Measurements from ENCODE around the gene AUTS2. TPM values are rescaled to one million over a fixed set of nuclear protein-coding genes. Genes with fewer than 3 reads are reported as not detected.

The AUTS2 gene
- total RNA-seq, 1 donor from 2014 or later, result 5.2 TPM

DNA sequence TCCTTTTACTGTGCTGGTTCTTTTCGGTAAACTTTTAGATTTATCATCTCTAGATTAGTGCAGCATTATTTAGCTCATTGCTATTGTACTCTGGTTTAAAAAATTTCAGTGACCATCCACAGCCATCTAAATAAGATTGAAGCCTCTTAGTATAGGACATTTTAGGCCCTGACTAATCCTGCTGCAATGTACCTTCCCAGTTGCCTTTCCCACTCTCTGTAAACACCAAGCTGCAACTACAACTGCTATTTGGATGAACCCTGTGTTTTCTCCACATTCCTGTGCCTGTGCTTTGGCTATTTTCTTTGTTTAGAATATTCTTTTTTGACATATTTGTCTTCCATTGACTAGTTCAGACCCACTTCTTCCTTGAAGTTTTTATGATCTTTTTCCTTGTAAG, 314.6 kb downstream of the AUTS2 start:
- intact Hi-C loops (cut with DNase I), result no loop called here
- ATAC-seq (ENCODE audit: poor library complexity), result no peak

DNA sequence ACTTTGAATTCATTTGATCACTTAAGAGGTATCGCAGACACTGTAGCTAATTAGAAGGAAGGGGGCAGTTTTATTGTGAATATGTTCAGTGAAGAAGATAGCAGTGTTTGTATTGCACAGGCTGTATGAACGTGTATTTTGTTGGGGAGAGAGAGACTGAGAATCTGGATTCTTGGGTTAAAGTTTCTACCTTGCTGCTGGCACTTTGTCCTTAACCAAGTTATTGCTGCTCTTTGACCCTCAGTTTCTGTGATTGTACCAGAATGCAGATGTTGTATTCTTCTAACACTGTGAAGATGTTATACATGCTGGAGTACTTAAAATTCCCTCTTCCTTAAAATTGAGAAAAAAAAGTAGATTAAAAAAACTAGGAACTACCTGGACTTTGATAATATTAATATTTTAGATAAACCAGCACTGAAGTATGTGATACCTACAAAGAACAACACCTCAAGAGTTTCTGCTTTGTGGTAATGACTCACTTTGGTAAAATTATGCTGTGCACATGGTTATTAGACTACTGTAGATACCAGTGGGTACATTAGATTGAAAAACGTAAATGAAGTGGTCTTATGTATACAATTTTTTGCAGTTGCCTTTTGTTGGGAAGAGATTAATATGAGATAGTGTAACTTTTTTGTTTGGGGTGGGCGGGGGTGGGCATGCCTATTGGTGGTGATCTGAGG, 321.3 kb downstream of the AUTS2 start:
- DNase-seq (no peak), ATAC-seq (ENCODE audit: poor library complexity) (no peak)
- intact Hi-C loops (cut with DNase I), result no loop called here

More for the DNA sequence above, 314.6 kb downstream of the AUTS2 start:
- DNase-seq, result no peak

DNA sequence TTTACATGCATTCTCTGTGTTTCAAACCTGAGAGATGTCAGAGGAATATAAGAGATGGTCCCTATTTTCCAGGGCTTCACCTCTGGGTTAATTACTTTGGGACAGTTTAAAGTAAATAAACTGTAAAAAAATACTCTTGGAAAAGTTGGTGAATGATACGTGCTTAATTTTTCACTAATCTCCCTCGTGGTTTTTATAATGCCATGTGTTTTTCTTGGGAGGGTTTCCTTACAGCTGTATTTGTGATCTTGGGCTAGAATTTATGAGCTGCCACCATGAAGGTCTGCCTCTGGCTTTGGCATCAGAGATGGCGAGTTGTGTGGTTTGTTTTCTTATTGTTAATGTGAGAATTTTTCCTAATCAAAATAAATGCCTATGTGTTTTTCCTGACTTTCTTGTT, 322.5 kb downstream of the AUTS2 start:
- DNase-seq (no peak), ATAC-seq (ENCODE audit: poor library complexity) (no peak)
- intact Hi-C loops (cut with DNase I), result no loop called here

DNA sequence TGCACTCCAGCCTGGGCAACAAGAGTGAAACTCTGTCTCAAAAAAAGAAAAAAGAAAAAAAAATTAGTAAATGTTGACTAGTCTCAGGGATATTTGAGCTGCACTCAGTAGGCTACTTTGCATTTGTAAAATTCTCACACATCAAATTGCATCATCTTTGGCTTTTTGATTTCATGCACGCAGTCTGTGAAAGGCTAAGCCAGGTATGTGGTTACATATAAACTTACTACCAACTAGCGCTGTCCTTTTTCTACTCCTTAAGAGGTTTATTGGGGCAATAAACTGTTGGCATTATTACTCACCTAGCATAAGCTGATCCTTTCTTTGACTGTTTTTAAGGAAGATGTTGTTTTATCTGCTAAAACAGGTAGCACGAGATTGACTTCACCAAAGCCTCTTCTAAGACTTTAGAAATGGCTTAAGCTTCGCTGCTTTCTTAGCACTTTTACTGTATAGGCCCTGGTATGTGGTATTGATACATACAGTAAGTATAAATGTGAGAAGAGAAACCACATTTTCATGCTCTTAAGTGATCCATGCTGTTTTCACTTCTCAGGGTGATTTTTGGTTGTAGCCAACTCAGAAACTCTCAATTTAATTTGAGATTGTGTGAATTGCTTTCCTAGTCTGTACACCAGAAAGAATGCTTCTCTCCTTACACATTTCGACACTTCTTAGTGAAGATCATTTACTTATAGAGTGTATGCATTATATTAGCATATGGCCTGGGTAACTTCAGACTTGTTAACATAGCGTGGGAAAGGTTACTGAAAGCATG, 323.9 kb downstream of the AUTS2 start:
- ATAC-seq (ENCODE audit: poor library complexity) (no peak), DNase-seq (no peak)
- intact Hi-C loops (cut with DNase I), result no loop called here

DNA sequence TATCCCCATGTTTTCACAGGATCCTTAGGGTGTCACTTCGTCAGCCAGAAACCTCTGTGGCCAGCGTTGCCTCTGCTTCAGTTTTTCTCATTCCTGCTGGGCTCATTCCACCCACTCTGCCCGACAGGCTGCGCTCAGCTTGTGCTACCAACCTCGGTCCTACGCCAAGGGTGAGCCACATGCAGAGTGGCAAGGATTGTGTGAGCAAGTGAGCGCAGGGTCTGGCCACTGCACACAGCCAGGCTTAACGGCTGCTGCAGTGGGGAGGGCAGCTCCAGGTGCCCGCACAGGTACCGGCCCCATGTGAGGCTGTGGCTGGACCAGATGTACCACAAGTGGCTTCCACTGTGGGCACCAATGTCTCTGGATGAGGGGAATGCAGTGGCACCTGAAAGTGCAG, 329.2 kb downstream of the AUTS2 start:
- intact Hi-C loops (cut with DNase I), result no loop called here
- DNase-seq, result no peak
- ATAC-seq (ENCODE audit: poor library complexity), result no peak

DNA sequence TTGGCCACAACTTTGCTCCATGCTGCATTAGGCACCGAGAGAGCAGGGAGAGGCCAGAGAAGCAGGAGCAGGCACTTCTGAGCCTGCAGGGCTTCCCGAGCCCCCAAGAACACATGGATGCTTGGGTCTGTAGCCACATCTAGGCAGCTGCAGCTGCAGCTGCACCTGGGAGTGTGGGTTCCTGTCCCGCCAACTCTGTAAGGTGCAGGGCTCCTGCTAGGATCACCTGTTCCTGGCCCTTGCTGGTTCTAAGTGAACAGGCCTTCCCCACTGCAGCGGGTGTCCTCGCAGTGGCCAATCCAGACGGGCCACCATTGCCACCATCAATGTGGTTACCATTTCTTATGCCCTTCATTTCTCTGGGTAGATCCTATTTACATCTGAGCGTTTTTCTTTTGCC, 330.3 kb downstream of the AUTS2 start:
- ATAC-seq (ENCODE audit: poor library complexity) (no peak), DNase-seq (no peak)
- intact Hi-C loops (cut with DNase I), result no loop called here

DNA sequence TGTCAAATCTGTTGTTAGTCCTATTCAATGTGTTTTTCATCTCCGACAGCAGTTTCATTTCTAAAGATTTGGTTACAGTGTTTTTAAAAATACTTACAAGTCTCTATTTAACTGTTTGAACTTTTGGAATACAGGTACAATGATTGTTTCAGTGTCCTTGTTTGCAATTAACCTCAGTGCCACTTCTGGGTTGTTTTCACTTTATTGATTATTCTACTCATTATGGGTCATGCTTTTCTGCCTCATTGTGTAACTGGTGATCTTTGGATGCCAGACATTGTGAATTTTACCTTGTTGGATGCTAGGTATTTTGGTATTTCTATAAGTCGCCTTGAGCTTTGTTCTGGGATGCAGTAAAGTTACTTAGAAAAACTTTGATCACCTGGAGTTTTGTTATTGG, 331.3 kb downstream of the AUTS2 start:
- no peak for ATAC-seq (ENCODE audit: poor library complexity)
- intact Hi-C loops (cut with DNase I), result loop anchor here (10.0 kb wide), 1 partner anchor 765 kb away; no protein-coding TSS in a partner anchor
- DNase-seq, result no peak

DNA sequence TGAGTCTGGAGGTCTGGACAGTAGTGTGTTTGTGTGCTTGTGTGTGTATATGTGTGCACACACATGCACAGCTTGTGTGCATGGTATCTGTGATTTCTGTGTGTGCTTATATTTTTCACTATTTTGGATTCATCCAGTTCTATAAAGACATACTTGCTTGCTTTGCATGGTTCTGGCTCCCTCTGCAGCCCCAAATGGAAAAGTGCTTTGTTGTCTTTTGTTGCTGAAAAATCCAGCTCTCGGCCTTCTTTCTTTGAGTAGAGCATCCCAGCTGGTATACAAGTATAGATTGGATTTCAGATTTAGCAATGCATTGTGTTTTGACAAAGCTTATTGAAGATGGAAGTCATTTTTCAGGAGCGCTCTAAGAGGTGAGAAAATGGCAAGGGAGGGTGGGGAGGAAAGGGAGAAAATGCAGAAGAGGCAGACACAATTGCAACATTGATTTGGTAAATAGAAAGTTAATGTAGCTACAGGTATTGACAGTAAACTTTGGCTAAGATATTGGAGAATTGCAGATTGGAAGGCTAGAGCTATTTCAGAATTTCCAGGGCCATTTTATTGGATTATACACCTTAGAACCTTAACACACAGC, 333.9 kb downstream of the AUTS2 start:
- intact Hi-C loops (cut with DNase I), result loop anchor here (10.0 kb wide), 1 partner anchor 763 kb away; no protein-coding TSS in a partner anchor
- ATAC-seq (ENCODE audit: poor library complexity), result peak; percentile 73
- no peak for DNase-seq

DNA sequence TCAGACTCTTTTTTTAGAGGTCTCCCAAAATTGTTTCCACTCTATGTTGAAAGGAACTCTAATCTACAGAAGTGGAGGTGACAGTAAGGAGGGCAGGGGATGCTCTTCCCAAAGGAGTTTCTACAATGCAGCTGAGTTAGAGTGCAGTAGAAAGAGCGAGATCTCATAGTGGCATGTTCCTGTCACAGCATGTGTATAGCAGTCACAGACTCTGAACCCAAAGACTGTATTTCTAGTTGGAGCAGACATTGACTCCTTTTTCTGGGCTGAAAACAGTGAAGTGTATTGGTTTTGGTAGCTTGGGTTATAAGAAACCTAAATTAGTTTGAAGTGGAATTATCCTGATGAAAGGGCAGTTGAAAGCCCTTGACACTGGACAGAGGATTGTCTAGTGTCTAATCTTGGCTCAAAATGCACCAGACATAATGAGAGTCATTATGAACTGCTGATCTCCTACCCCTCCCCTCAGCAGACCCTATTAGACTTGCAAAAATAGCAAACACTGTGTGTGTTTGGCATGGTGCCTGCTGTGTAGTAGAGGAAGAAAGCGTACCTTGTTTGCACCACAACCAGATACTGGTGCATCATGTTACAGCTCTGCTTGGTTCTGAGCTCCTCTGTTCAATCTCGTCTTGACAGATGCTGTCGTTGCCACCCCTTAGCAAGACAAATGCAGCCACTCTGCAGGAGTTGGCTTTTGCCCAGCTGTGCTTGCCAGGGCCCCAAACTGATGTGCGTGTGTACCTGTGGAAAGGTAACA, 336.0 kb downstream of the AUTS2 start:
- intact Hi-C loops (cut with DNase I), result loop anchor here (10.0 kb wide), 1 partner anchor 760 kb away; no protein-coding TSS in a partner anchor

DNA sequence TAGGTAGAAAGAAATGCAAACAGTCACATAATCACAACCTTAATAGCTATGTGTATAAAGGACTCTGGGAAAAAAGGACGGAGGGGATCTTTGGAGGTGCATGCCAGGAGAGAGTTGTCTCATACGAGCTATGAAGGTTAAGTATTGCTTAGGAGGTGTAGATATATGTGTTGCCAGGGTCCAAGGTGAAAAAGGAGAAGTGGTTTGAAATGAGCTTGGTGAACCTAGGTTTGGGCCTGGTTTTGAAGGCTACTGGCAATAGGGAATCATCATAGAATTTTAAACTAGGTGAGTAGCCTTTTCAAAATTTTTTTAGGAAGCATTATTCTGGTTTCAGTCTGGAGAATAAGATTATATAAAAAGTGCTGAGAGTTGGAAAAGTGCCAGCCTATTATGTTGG, 336.8 kb downstream of the AUTS2 start:
- intact Hi-C loops (cut with DNase I), result loop anchor here (10.0 kb wide), 1 partner anchor 760 kb away; no protein-coding TSS in a partner anchor
- DNase-seq (no peak), ATAC-seq (ENCODE audit: poor library complexity) (no peak)

More for the DNA sequence above, 336.0 kb downstream of the AUTS2 start:
- DNase-seq (no peak), ATAC-seq (ENCODE audit: poor library complexity) (peak; percentile 76)

DNA sequence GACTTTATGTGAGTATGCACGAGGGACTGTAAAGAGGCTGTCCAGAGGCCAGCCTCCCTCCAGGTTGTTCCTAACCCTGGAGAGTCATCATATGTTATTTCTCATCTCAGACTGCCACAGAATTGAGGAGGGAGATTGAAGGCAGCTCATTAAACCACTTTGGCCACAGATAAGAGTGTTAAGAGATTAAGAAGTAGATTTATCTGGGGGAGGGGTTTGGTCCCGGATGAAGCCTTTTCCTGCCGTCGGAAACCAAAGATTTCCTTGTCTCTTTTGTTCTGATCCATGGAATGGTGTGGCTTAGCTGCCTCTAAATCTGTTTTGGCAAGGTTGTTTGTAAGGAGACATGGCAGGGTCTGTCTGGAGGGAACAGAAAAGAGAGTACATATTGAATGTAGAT, 338.8 kb downstream of the AUTS2 start:
- ATAC-seq (ENCODE audit: poor library complexity) (no peak), DNase-seq (no peak)
- intact Hi-C loops (cut with DNase I), result loop anchor here (10.0 kb wide), 1 partner anchor 758 kb away; no protein-coding TSS in a partner anchor

DNA sequence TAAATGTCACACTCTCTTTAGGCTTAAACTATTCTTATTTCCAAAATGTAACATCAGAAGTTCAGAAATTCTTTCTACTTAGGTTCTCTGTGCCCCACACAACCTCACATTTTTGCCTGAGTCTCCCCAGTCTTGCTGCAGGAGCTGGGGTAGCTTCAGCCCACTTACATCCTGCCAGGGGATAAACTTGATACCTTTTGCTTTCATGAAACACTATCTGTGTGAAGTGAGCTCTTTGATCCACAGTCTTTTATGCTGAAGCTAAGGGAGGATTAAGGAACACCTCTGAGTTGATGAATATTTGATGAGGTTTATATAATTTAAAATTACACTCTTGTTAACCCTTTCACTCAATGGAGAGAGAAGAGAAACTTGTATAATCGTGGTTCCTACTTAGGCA, 341.0 kb downstream of the AUTS2 start:
- ATAC-seq (ENCODE audit: poor library complexity) (no peak), DNase-seq (no peak)
- intact Hi-C loops (cut with DNase I), result loop anchor here (10.0 kb wide), 1 partner anchor 755 kb away; no protein-coding TSS in a partner anchor

DNA sequence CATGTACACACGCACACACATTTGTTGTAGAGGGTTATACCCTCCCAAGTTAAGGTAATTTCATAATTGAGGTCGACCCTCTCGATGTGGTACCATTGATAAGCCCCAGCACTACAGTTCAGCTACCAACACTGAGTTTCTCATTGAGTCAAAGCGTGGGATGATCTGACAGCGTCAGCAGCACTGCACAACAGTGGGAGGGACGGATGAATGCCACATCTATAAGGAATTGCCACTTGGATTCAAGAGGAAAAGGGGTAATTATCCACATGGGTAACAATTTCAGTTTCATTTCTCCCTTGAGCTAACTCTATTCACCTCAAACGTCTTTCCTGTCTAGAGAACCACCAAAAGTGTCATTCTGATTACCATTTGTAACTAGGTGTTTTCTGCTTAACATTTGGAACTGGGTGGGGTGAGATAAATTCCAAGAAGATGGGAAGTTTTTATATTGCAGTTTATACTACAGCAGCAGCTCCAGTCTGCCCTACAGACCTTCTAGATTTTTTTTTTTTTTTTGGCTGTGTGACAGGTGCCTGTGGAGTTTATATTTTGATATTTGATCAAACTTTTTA, 342.9 kb downstream of the AUTS2 start:
- intact Hi-C loops (cut with DNase I), result no loop called here
- ATAC-seq (ENCODE audit: poor library complexity) (no peak), DNase-seq (no peak)

DNA sequence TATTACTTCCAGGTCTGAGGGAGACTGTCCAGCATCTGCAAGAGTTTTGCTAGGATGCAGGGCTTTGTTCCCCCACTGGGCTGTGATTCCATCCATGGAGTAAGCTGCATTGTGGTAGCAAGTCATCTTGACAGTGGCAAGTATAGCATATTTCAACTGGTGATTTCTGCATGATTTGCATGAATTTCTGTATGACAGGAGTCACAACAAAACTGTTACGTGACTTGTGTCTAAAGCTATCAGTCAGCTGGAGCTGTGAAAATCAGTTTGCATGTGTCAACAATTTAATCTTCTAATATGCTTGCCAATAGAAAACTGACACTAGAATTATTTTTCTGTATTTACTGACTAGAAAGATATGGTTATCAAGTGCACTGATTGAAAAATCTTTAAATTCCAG, 344.3 kb downstream of the AUTS2 start:
- intact Hi-C loops (cut with DNase I), result no loop called here
- DNase-seq (no peak), ATAC-seq (ENCODE audit: poor library complexity) (no peak)

DNA sequence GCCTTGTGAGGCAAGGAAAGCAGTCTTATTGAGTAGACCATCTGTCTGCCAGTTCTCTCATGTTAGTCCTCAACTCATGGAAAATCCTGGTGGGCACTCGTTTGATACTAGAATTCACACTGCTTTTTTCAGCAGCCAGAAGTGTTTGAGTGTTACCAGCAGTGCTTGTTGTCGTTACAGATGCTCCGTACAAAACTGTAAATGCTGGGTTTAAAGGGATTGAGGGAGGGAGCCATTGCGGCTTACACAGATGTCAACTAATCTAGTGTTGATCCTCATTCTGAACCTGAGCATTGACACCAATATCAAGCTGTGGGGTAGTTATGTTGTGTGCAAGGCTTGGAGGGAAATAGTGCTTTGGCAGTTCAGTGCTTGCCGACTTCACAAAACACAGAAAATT, 348.6 kb downstream of the AUTS2 start:
- intact Hi-C loops (cut with DNase I), result no loop called here
- DNase-seq (no peak), ATAC-seq (ENCODE audit: poor library complexity) (no peak)

DNA sequence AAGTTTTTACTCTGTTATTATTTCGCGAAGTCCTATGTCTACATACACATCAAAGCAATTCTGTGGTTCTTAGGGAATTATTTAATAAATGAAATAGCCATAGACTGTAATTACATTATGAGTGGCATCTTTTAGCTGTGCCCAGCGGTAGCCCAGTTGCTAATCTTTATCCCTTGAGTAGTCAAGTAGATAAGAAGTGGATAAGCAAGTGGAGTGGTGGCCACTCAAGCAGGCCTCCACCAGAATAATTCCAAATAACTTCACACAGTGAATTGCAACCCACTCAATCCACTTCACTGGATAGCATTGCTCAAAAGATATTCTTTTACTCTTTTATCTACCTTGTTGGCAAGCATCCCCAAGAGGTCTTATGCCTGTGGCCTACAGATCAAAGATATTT, 349.7 kb downstream of the AUTS2 start:
- DNase-seq (no peak), ATAC-seq (ENCODE audit: poor library complexity) (no peak)
- intact Hi-C loops (cut with DNase I), result no loop called here

DNA sequence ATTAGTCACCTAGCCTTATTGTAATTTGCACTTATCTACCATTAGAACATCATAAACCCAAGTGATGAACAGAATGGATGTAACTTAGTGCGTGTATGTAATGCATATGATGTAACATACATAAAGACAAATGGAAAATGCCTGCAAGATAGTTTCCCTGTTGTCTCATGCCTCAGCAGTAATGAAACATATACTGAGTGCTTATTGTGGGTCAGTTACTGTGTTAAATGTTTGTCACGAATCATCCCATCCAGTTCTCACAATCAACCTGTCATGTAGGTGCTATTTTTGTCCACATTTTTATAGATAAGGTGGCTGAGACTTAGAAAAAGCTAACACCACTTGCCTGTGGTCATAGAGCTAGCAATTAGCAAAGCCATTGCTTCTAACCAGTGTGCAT, 350.8 kb downstream of the AUTS2 start:
- intact Hi-C loops (cut with DNase I), result no loop called here
- peak; percentile 74 for ATAC-seq (ENCODE audit: poor library complexity)
- DNase-seq, result no peak

DNA sequence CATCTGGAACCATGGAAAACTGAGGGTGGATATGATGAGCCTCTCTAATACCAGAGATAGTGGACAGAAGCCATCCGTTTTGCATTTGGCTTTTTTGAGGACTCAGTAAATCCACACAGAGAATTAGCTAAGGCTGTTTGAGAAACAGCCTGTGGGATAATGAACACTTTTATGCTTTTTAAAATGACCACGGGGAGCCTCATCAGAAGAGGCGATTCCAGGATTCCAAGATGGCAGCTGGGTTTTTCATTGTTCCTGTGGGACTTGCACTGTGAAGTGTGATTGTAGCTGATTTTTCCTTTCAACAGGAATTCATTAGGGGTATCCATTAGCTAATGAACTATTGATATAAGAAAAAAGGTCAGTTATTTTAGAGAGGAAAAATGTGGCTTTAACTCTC, 353.2 kb downstream of the AUTS2 start:
- ATAC-seq (ENCODE audit: poor library complexity), result no peak
- intact Hi-C loops (cut with DNase I), result no loop called here
- DNase-seq, result no peak
